H9 (cell line): Measurements from ENCODE around the gene ALOX12. TPM values are rescaled to one million over a fixed set of nuclear protein-coding genes. Genes with fewer than 3 reads are reported as not detected.

Source experiments
- DNase-seq: peaks from one replicate; pipeline ENCODE4 v3.0.0-alpha.2; 2017
- H2AFZ ChIP-seq: one replicate; pipeline ENCODE4 v1.6.1; 2013; ENCODE audit warnings: mild to moderate bottlenecking, low read length, control low read depth, moderate library complexity
- H2AK5ac ChIP-seq: 2 replicates; pipeline ENCODE4 v1.6.1; 2013; ENCODE audit warnings: low read length, control low read depth, mixed read lengths; ENCODE audit not compliant: insufficient read length
- H2BK120ac ChIP-seq: one replicate; pipeline ENCODE4 v1.6.1; 2013; ENCODE audit warnings: low read depth, mild to moderate bottlenecking, low read length, control low read depth, inconsistent platforms; ENCODE audit not compliant: poor library complexity, severe bottlenecking
- H2BK12ac ChIP-seq: 2 replicates; pipeline ENCODE4 v1.6.1; 2013; ENCODE audit warnings: low read length, control low read depth, mixed read lengths, low read depth; ENCODE audit not compliant: insufficient read length
- H2BK15ac ChIP-seq: 2 replicates; pipeline ENCODE4 v1.6.1; 2013; ENCODE audit warnings: low read depth, low read length, control low read depth
- H2BK20ac ChIP-seq: one replicate; pipeline ENCODE4 v1.6.1; 2013; ENCODE audit warnings: low read depth, mild to moderate bottlenecking, low read length, control low read depth, inconsistent platforms; ENCODE audit not compliant: poor library complexity, severe bottlenecking
- H2BK5ac ChIP-seq: 2 replicates; pipeline ENCODE4 v1.6.1; 2013; ENCODE audit warnings: low read length, control low read depth, mixed read lengths; ENCODE audit not compliant: insufficient read length
- H3K14ac ChIP-seq: 2 replicates; pipeline ENCODE4 v1.6.1; 2013; ENCODE audit warnings: low read length, control low read depth; ENCODE audit not compliant: insufficient read depth
- H3K18ac ChIP-seq: 2 replicates; pipeline ENCODE4 v1.6.1; 2013; ENCODE audit warnings: low read depth, mild to moderate bottlenecking, mixed read lengths, low read length, control low read depth; ENCODE audit not compliant: insufficient read length
- H3K23ac ChIP-seq: 2 replicates; pipeline ENCODE4 v1.6.1; 2013; ENCODE audit warnings: low read length, control low read depth, mixed read lengths, low read depth; ENCODE audit not compliant: insufficient read length
- H3K23me2 ChIP-seq: 2 replicates; pipeline ENCODE4 v1.6.1; 2013; ENCODE audit warnings: low read depth, mild to moderate bottlenecking, mixed read lengths, low read length, control low read depth; ENCODE audit not compliant: insufficient read length, poor library complexity, severe bottlenecking
- H3K27ac ChIP-seq: 2 replicates; pipeline ENCODE4 v1.5.1; 2013; ENCODE audit warnings: low read length, control low read depth, mixed read lengths, low read depth; ENCODE audit not compliant: insufficient read length
- H3K27me3 ChIP-seq: 2 replicates; pipeline ENCODE4 v1.6.1; 2013; ENCODE audit warnings: low read length, control low read depth, inconsistent platforms; ENCODE audit not compliant: insufficient read depth
- H3K4ac ChIP-seq: 2 replicates; pipeline ENCODE4 v1.6.1; 2013; ENCODE audit warnings: low read depth, mild to moderate bottlenecking, control low read depth, inconsistent platforms, low read length, moderate library complexity
- H3K4me1 ChIP-seq: 2 replicates; pipeline ENCODE4 v1.6.1; 2013; ENCODE audit warnings: low read length, control low read depth, inconsistent platforms; ENCODE audit not compliant: insufficient read depth
- H3K4me2 ChIP-seq: 2 replicates; pipeline ENCODE4 v1.6.1; 2013; ENCODE audit warnings: low read length, control low read depth, mixed read lengths; ENCODE audit not compliant: insufficient read length, insufficient read depth
- H3K56ac ChIP-seq: 2 replicates; pipeline ENCODE4 v1.6.1; 2013; ENCODE audit warnings: low read depth, mild to moderate bottlenecking, mixed read lengths, low read length, control low read depth; ENCODE audit not compliant: insufficient read length
- H3K79me1 ChIP-seq: 2 replicates; pipeline ENCODE4 v1.6.1; 2013; ENCODE audit warnings: low read depth, mild to moderate bottlenecking, moderate library complexity, low read length, control low read depth, inconsistent platforms; ENCODE audit not compliant: insufficient read depth, poor library complexity, severe bottlenecking
- H3K79me2 ChIP-seq: 2 replicates; pipeline ENCODE4 v1.6.1; 2013; ENCODE audit warnings: low read length, control low read depth, inconsistent platforms; ENCODE audit not compliant: insufficient read depth
- H3K9ac ChIP-seq: 2 replicates; pipeline ENCODE4 v1.6.1; 2013; ENCODE audit warnings: low read length, control low read depth, mixed read lengths; ENCODE audit not compliant: insufficient read length; ENCODE audit errors: extremely low read depth
- H3K9me3 ChIP-seq: one replicate; pipeline ENCODE4 v1.6.1; 2013; ENCODE audit warnings: low read depth, low read length, inconsistent platforms; ENCODE audit not compliant: control insufficient read depth
- H3T11ph ChIP-seq: one replicate; pipeline ENCODE4 v1.6.1; 2013; ENCODE audit warnings: mild to moderate bottlenecking, low read length, control low read depth, inconsistent platforms
- H4K20me1 ChIP-seq: one replicate; pipeline ENCODE4 v1.6.1; 2013; ENCODE audit not compliant: control insufficient read depth, insufficient read length, insufficient read depth
- H4K5ac ChIP-seq: 2 replicates; pipeline ENCODE4 v1.6.1; 2013; ENCODE audit warnings: low read depth, mild to moderate bottlenecking, mixed read lengths, low read length, control low read depth; ENCODE audit not compliant: insufficient read length
- H4K8ac ChIP-seq: replicated peaks from 2 replicates; pipeline ENCODE4 v1.6.1; 2013; ENCODE audit warnings: low read length, control low read depth, mixed read lengths, low read depth; ENCODE audit not compliant: insufficient read length
- H4K91ac ChIP-seq: 2 replicates; pipeline ENCODE4 v1.6.1; 2013; ENCODE audit warnings: low read depth, mild to moderate bottlenecking, moderate library complexity, mixed read lengths, low read length, control low read depth; ENCODE audit not compliant: insufficient read length
- H3K27ac Mint-ChIP-seq, 3 experiments: 2 replicates in 2 of 3; 3 replicates in 1 of 3; pipeline ENCODE4 v1.8.0; 2020 to 2021; ENCODE audit warnings: mixed read lengths in 3 of 3, mild to moderate bottlenecking in 1 of 3, moderate library complexity in 1 of 3
- H3K27me3 Mint-ChIP-seq: 2 replicates; pipeline ENCODE4 v1.8.0; 2021; ENCODE audit warnings: low read depth, mild to moderate bottlenecking, moderate library complexity, mixed read lengths
- H3K36me3 Mint-ChIP-seq, 3 experiments: 2 replicates in 2 of 3; 3 replicates in 1 of 3; pipeline ENCODE4 v1.8.0; 2020 to 2021; ENCODE audit warnings: low read depth in 3 of 3, mixed read lengths in 3 of 3; ENCODE audit not compliant: insufficient read depth in 1 of 3
- H3K4me1 Mint-ChIP-seq, 2 experiments: 2 replicates each; pipeline ENCODE4 v1.8.0; 2020; ENCODE audit warnings: mixed read lengths in 2 of 2
- H3K4me3 Mint-ChIP-seq, 2 experiments: 2 replicates in 1 of 2; 3 replicates in 1 of 2; pipeline ENCODE4 v1.8.0; 2020 to 2021; ENCODE audit warnings: mild to moderate bottlenecking in 2 of 2, mixed read lengths in 2 of 2, moderate library complexity in 1 of 2
- H3K9me3 Mint-ChIP-seq, 2 experiments: 2 replicates in 1 of 2; 3 replicates in 1 of 2; pipeline ENCODE4 v1.8.0; 2020; ENCODE audit warnings: mild to moderate bottlenecking in 2 of 2, mixed read lengths in 2 of 2, moderate library complexity in 1 of 2
- WGBS: extraction: QIAGEN DNeasy Blood & Tissue Kit; methylation state at CpG from one replicate; pipeline ENCODE4 v1.1.7; 2013; ENCODE audit warnings: missing lambda C conversion rate, low lambda C conversion rate, mixed read lengths; ENCODE audit not compliant: insufficient read length; ENCODE audit errors: extremely low coverage; 5-methylcytosine and 5-hydroxymethylcytosine counted together
- total RNA-seq: library from RNA; stranded (reverse); gene quantifications from 2 replicates; pipeline ENCODE4 v1.2.1, GENCODE V29; 2021
- TF ChIP-seq, protein P1 (sequence below): fragments of 200-600 bp; sonication (generic); conservative IDR thresholded peaks from 3 replicates; pipeline ENCODE4 v1.8.0; 2021; ENCODE audit warnings: antibody characterized with exemption, mild to moderate bottlenecking

ALOX12 gene
- total RNA-seq, 1 experiment from 2014 or later, result 0.81 TPM

DNA sequence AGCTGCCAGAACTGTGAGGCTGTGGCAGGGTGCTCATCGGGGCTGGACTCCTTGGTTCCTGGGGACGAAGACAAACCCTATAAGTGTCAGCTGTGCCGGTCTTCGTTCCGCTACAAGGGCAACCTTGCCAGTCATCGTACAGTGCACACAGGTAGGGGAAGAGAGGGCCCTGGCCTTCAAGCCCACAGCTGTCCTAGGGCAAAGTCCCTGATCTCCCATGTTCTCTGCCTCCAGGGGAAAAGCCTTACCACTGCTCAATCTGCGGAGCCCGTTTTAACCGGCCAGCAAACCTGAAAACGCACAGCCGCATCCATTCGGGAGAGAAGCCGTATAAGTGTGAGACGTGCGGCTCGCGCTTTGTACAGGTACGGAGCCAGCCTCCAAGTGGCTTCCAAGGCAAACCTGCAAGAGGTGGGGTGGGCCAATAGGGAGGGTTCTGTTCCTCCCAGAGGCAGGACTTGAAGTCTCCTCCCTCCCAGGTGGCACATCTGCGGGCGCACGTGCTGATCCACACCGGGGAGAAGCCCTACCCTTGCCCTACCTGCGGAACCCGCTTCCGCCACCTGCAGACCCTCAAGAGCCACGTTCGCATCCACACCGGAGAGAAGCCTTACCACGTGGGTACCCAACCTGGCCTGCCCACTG is 30.7 kb downstream of the ALOX12 start:
- Mint-ChIP-seq H3K36me3 (peaks cover 10 to 49% (median 27%) of the 10 kb centered on the region in 3 experiments), H3K9me3 (0 out of 5 replicates have a peak, but pooled peaks cover 0 to 2% of the 10 kb centered on the region in 2 experiments), H3K27me3 (peaks cover 31% of the 10 kb centered on the region), H3K27ac (no peak overlapping the region; a peak in 1 of 7 replicates), H3K4me3 (no peak overlapping the region), H3K4me1 (peaks cover 14% of the 10 kb centered on the region in 2 experiments)
- Histone ChIP-seq H2BK120ac (no peak overlapping the region), H2BK12ac (no peak overlapping the region), H3K18ac (no peak overlapping the region), H3K79me2 (no peaks in the 10 kb centered on the region), H3K56ac (no peak overlapping the region), H3K9ac (no peak overlapping the region), H2BK15ac (no peak overlapping the region), H3T11ph (no peak overlapping the region), H2BK20ac (no peak overlapping the region), H4K8ac (no peak overlapping the region), H3K14ac (no peak overlapping the region), H4K5ac (no peak overlapping the region), H3K9me3 (no peaks in the 10 kb centered on the region), H2BK5ac (no peak overlapping the region), H3K4me1 (0 out of 2 replicates have a peak, but pooled peaks cover 2% of the 10 kb centered on the region), H3K79me1 (no peaks in the 10 kb centered on the region), H2AFZ (no peak overlapping the region), H3K23ac (no peak overlapping the region), H4K20me1 (no peaks in the 10 kb centered on the region), H3K4ac (no peak overlapping the region), H3K4me2 (no peak overlapping the region), H2AK5ac (no peak overlapping the region), H3K27ac (no peak overlapping the region), H4K91ac (no peak overlapping the region), H3K23me2 (peaks cover 14% of the 10 kb centered on the region), H3K27me3 (peaks cover 6% of the 10 kb centered on the region; the same call in 1 of the 2 replicates)
- no CpG with 5 or more reads among the region's 29 CpGs for WGBS
- TF ChIP-seq, protein P1, sequence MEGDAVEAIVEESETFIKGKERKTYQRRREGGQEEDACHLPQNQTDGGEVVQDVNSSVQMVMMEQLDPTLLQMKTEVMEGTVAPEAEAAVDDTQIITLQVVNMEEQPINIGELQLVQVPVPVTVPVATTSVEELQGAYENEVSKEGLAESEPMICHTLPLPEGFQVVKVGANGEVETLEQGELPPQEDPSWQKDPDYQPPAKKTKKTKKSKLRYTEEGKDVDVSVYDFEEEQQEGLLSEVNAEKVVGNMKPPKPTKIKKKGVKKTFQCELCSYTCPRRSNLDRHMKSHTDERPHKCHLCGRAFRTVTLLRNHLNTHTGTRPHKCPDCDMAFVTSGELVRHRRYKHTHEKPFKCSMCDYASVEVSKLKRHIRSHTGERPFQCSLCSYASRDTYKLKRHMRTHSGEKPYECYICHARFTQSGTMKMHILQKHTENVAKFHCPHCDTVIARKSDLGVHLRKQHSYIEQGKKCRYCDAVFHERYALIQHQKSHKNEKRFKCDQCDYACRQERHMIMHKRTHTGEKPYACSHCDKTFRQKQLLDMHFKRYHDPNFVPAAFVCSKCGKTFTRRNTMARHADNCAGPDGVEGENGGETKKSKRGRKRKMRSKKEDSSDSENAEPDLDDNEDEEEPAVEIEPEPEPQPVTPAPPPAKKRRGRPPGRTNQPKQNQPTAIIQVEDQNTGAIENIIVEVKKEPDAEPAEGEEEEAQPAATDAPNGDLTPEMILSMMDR, result no peak
- peak; percentile 57 for DNase-seq
